K562 (cell line): ENCODE results near the gene CTXND1. TPM values are rescaled to one million over a fixed set of nuclear protein-coding genes. Genes with fewer than 3 reads are reported as not detected.

ENCODE experiments used
- ATAC-seq: fragments of 200-7000 bp; cut with Tn5 transposase; 3 replicates; pipeline ENCODE4 v1.9.1; 2020; ENCODE audit warnings: moderate library complexity
- BruUV-seq: library from RNA; stranded (reverse); fragments of 400-500 nt; replicated peaks from 2 replicates; lab custom pipeline; 2021; lab: Mats Ljungman, UMichigan
- CTCF ChIA-PET: fragments of 300-600 bp; formaldehyde crosslinking; extraction: SDS; loops from one replicate; lab custom pipeline; 2021; ENCODE audit warnings: low intra/inter-chr PET ratio; lab: Yijun Ruan, JAX
- POLR2A ChIA-PET: fragments of 300-600, 350-650 bp; sonication (Branson Sonifier 250); formaldehyde crosslinking; extraction: SDS; loops from one replicate; lab custom pipeline; 2021; ENCODE audit warnings: antibody characterized with exemption, inconsistent platforms; lab: Yijun Ruan, JAX
- DNase-seq, 4 experiments: peaks; one replicate each; pipeline versions ENCODE4 v3.0.0 to v3.0.0-alpha.2; 2011 to 2018; ENCODE audit warnings: low spot score in 3 of 4, mixed read lengths in 3 of 4; ENCODE audit errors: extremely low read depth in 1 of 4
- FAIRE-seq: peaks from 2 replicates; lab custom pipeline; 2011; peaks lifted over from hg19 to GRCh38; lab: Jason Lieb, UNC
- H2AFZ ChIP-seq: 2 replicates; pipeline ENCODE4 v1.6.0; 2011; ENCODE audit warnings: low read depth, low read length, control low read depth, inconsistent platforms
- H3K27ac ChIP-seq: fragments of 200-600 bp; 3 replicates; pipeline ENCODE4 v1.8.0; 2011; ENCODE audit warnings: low read depth, mild to moderate bottlenecking, control low read depth, inconsistent platforms, low read length, moderate library complexity, mixed read lengths; ENCODE audit errors: extremely low read depth
- H3K27me3 ChIP-seq, 2 experiments: fragments of 300-600 bp in 1 of 2; 2 replicates in 1 of 2; 3 replicates in 1 of 2; pipeline versions ENCODE4 v1.6.0 to v1.8.0; 2011; ENCODE audit warnings: inconsistent platforms in 2 of 2, low read length in 2 of 2, mild to moderate bottlenecking in 1 of 2, mixed read lengths in 1 of 2, moderate library complexity in 1 of 2; ENCODE audit not compliant: control insufficient read depth in 2 of 2, insufficient read depth in 2 of 2
- H3K36me3 ChIP-seq: fragments of 300-600 bp; 3 replicates; pipeline ENCODE4 v1.8.0; 2011; ENCODE audit warnings: mild to moderate bottlenecking, low read length, inconsistent platforms; ENCODE audit not compliant: control insufficient read depth, insufficient read depth
- H3K4me1 ChIP-seq, 2 experiments: fragments of 200-600 bp in 1 of 2; replicated peaks in 1 of 2; 2 replicates in 1 of 2; 3 replicates in 1 of 2; pipeline versions ENCODE4 v1.5.1 to v1.8.0; 2011; ENCODE audit warnings: inconsistent platforms in 2 of 2, low read length in 2 of 2, mild to moderate bottlenecking in 1 of 2, mixed read lengths in 1 of 2, moderate library complexity in 1 of 2; ENCODE audit not compliant: control insufficient read depth in 2 of 2, insufficient read depth in 2 of 2
- H3K4me2 ChIP-seq: 2 replicates; pipeline ENCODE4 v1.6.1; 2011; ENCODE audit warnings: low read length, control low read depth, inconsistent platforms, mixed read lengths; ENCODE audit not compliant: insufficient read depth
- H3K4me3 ChIP-seq: fragments of 200-600 bp; sonication (generic), shearing (Covaris generic); 2 replicates; pipeline ENCODE4 v1.5.1; 2016; ENCODE audit warnings: control low read depth, inconsistent platforms
- H3K79me2 ChIP-seq: fragments of 200-600 bp; 3 replicates; pipeline ENCODE4 v1.8.0; 2011; ENCODE audit warnings: low read length, inconsistent platforms; ENCODE audit not compliant: control insufficient read depth, insufficient read depth
- H3K9ac ChIP-seq, 2 experiments: 2 replicates each; pipeline versions ENCODE4 v1.6.0 to v1.6.1; 2011; ENCODE audit warnings: low read depth in 2 of 2, low read length in 2 of 2, control low read depth in 1 of 2, inconsistent platforms in 1 of 2, mild to moderate bottlenecking in 1 of 2, mixed read lengths in 1 of 2; ENCODE audit not compliant: insufficient read depth in 1 of 2
- H3K9me1 ChIP-seq: one replicate; pipeline ENCODE4 v1.6.0; 2011; ENCODE audit warnings: inconsistent platforms, mild to moderate bottlenecking, low read length, moderate library complexity; ENCODE audit not compliant: control insufficient read depth, insufficient read depth
- H3K9me3 ChIP-seq: replicated peaks from 2 replicates; pipeline ENCODE4 v1.5.1; 2011; ENCODE audit warnings: low read depth, low read length, inconsistent platforms; ENCODE audit not compliant: control insufficient read depth, insufficient read depth
- H4K20me1 ChIP-seq: replicated peaks from 2 replicates; pipeline ENCODE4 v1.6.1; 2011; ENCODE audit warnings: low read length, inconsistent platforms, mixed read lengths; ENCODE audit not compliant: control insufficient read depth, insufficient read depth
- ATF7 ChIP-seq: fragments of 450-650 bp; IDR thresholded peaks from 2 replicates; pipeline ENCODE4 v1.7.1; 2014; ENCODE audit warnings: mild to moderate bottlenecking, moderate library complexity
- CSDE1 ChIP-seq, 2 experiments: fragments of 450-650 bp; IDR thresholded peaks; 2 replicates each; pipeline ENCODE4 v1.6.1; 2016; ENCODE audit warnings: mild to moderate bottlenecking in 1 of 2
- FOXJ2 ChIP-seq: fragments of 200-800 bp; sonication (Bioruptor generic); IDR thresholded peaks from 2 replicates; pipeline ENCODE4 v1.6.1; 2016; ENCODE audit warnings: missing genetic modification characterization, missing compliant biosample characterization
- HNRNPH1 ChIP-seq: fragments of 200-400 bp; formaldehyde crosslinking; optimal IDR thresholded peaks from 2 replicates; pipeline ENCODE3; 2017; ENCODE audit warnings: low read depth, mild to moderate bottlenecking, low read length, moderate library complexity
- OTX1 ChIP-seq: fragments of 450-650 bp; formaldehyde crosslinking; IDR thresholded peaks from 2 replicates; pipeline ENCODE4 v1.4.0; 2022; ENCODE audit warnings: mild to moderate bottlenecking
- RBM34 ChIP-seq: fragments of 200-400 bp; formaldehyde crosslinking; IDR thresholded peaks from 2 replicates; pipeline ENCODE4 v1.6.1; 2018; ENCODE audit warnings: low read length, borderline replicate concordance; ENCODE audit not compliant: insufficient read depth
- TRIM28 ChIP-seq: fragments of 450-650 bp; IDR thresholded peaks from 2 replicates; pipeline ENCODE4 v1.6.1; 2017
- ZNF561 ChIP-seq: fragments of 450-650 bp; formaldehyde crosslinking; conservative IDR thresholded peaks from 2 replicates; pipeline ENCODE4 v1.4.0; 2020; ENCODE audit warnings: mild to moderate bottlenecking, moderate library complexity
- WGBS: fragments of 100-300 bp; shearing (Covaris generic); methylation state at CpG from one replicate; pipeline ENCODE4 v1.1.6; 2016; ENCODE audit warnings: low coverage, mixed read lengths; ENCODE audit not compliant: insufficient coverage; ENCODE audit errors: missing lambda C conversion rate; 5-methylcytosine and 5-hydroxymethylcytosine counted together
- in situ Hi-C: fragments of 300-500 bp; cut with MboI; formaldehyde crosslinking; loops from 4 replicates; pipeline ENCODE4 v1.15.0; 2018; ENCODE audit warnings: inconsistent platforms, mixed read lengths
- intact Hi-C: fragments of 100-400 bp; cut with micrococcal nuclease; formaldehyde crosslinking; loops from 2 replicates; pipeline ENCODE4 v1.14.2; 2022
- polyA plus RNA-seq, 8 experiments: library from polyadenylated mRNA; depleted of rRNA in 4 of 8; stranded (reverse) in 5 of 8; unstranded in 3 of 8; fragments of >200 nt; fragmentation: Nextera tagmentation in 2 of 8; fragmentation: Illumina TruSeq in 1 of 8; extraction: Ambion mirVana in 2 of 8; extraction: Trizol in 1 of 8; gene quantifications; 2 replicates each; pipeline versions ENCODE4 v1.2.1 to v1.2.3, GENCODE V29; 2011 to 2014; ENCODE audit warnings: inconsistent platforms in 1 of 8, missing spikeins in 1 of 8
- total RNA-seq, 7 experiments: library from RNA; depleted of rRNA in 6 of 7; stranded (reverse); fragments of >200 nt in 6 of 7; fragmentation: Illumina TruSeq in 2 of 7; extraction: Trizol in 2 of 7; gene quantifications; 2 replicates each; pipeline versions ENCODE4 v1.2.1 to v1.2.3, GENCODE V29; 2011 to 2021; ENCODE audit warnings: low replicate concordance in 1 of 7
- TF ChIP-seq, protein P1 (sequence below): fragments of 450-650 bp; IDR thresholded peaks from 2 replicates; pipeline ENCODE4 v1.7.1; 2018; ENCODE audit warnings: mild to moderate bottlenecking, low read depth; ENCODE audit not compliant: partially characterized antibody
- TF ChIP-seq, protein P2 (sequence below): sonication (generic); formaldehyde crosslinking; IDR thresholded peaks from 2 replicates; pipeline ENCODE4 v1.8.0; 2022; ENCODE audit warnings: missing genetic modification reagents, mild to moderate bottlenecking, moderate library complexity, borderline replicate concordance

The CTXND1 gene
- total and polyA plus RNA-seq, 9 of the 15 experiments (the other 6 are each of a cell fraction or from before 2014, with no cell fraction given) = 0.04 TPM; not detected in 7

DNA sequence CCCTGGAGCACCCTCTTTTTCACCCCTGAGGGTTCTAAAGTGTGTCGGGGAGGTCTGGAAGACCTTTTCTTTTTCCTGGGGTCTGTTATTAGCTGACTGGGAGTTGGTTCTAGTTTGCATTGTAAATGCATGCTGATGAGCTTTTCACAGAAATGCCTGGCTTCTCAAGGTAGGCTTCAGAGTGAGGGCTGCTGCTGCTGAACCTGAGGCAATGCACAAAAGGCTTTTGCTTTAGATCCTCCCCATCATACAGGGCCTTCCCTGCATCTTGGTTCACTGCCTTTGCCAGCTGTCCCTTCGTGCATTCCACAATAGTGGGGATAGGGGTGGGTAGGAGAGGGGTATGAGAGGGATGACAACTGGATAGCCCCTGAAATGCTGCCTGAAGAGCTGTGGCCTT is 52.6 kb downstream of the CTXND1 start:
- Histone ChIP-seq H3K79me2 (no peaks in the 10 kb centered on the region), H3K4me3 (no peak overlapping the region), H3K27ac (no peak overlapping the region), H3K9me1 (no peaks in the 10 kb centered on the region), H3K36me3 (no peaks in the 10 kb centered on the region), H3K4me2 (no peak overlapping the region), H3K4me1 (peaks cover 0 to 6% of the 10 kb centered on the region in 2 experiments; a peak in 1 of 5 replicates), H3K9me3 (no peaks in the 10 kb centered on the region), H4K20me1 (0 out of 2 replicates have a peak, but pooled peaks cover 11% of the 10 kb centered on the region), H3K9ac (no peak overlapping the region), H2AFZ (no peak overlapping the region), H3K27me3 (peaks cover 25 to 35% of the 10 kb centered on the region in 2 experiments; a peak in 4 of 5 replicates)
- FAIRE-seq = no peak
- no TSS peak for BruUV-seq
- TF ChIP-seq RBM34 = no peak
- TF ChIP-seq ATF7 = no peak
- no peak for TF ChIP-seq TRIM28
- TF ChIP-seq OTX1 (CRISPR knock-in tag) = no peak
- TF ChIP-seq, protein P1, sequence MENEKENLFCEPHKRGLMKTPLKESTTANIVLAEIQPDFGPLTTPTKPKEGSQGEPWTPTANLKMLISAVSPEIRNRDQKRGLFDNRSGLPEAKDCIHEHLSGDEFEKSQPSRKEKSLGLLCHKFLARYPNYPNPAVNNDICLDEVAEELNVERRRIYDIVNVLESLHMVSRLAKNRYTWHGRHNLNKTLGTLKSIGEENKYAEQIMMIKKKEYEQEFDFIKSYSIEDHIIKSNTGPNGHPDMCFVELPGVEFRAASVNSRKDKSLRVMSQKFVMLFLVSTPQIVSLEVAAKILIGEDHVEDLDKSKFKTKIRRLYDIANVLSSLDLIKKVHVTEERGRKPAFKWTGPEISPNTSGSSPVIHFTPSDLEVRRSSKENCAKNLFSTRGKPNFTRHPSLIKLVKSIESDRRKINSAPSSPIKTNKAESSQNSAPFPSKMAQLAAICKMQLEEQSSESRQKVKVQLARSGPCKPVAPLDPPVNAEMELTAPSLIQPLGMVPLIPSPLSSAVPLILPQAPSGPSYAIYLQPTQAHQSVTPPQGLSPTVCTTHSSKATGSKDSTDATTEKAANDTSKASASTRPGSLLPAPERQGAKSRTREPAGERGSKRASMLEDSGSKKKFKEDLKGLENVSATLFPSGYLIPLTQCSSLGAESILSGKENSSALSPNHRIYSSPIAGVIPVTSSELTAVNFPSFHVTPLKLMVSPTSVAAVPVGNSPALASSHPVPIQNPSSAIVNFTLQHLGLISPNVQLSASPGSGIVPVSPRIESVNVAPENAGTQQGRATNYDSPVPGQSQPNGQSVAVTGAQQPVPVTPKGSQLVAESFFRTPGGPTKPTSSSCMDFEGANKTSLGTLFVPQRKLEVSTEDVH = no peak
- no peak for TF ChIP-seq CSDE1 (IDR thresholded peaks at IDR 0.05)
- no peak for TF ChIP-seq ZNF561 (CRISPR knock-in tag)
- TF ChIP-seq FOXJ2 (tag) = no peak
- TF ChIP-seq HNRNPH1 = no peak
- TF ChIP-seq, protein P2, sequence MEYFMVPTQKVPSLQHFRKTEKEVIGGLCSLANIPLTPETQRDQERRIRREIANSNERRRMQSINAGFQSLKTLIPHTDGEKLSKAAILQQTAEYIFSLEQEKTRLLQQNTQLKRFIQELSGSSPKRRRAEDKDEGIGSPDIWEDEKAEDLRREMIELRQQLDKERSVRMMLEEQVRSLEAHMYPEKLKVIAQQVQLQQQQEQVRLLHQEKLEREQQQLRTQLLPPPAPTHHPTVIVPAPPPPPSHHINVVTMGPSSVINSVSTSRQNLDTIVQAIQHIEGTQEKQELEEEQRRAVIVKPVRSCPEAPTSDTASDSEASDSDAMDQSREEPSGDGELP = no peak
- WGBS = 0% methylated on average over 2 of the region's 2 CpGs
- ChIA-PET CTCF (no interaction called here), POLR2A (interaction anchor here (0.6 to 1.5 kb wide), 3 partner anchors 60 to 197 kb away, joined by 3 read pairs; no protein-coding TSS in a partner anchor)
- no peak for ATAC-seq
- in situ Hi-C loops (no loop called here), intact Hi-C loops (no loop called here)
- no peak for DNase-seq
